ENCODE results near the gene VAMP5.
"Not testable (repeated sequence)": the region's sequence is repeated elsewhere in the genome, so short reads cannot be mapped to it uniquely, and the experiment has no call there.

Gene VAMP5

GRCh38 chr2:85601771-85602475 is 17.7 kb downstream of the VAMP5 start:
- no peak for DNase-seq

- peak; percentile 91 for DNase-seq
Observed at GRCh38 chr2:85602476-85603234, 18.4 kb downstream of the VAMP5 start, which contains the start of gene TMEM150A. Gene TMEM150A (minus strand): TSS chr2:85602698. CDS start chr2:85601948, 750 bp downstream.

DNA sequence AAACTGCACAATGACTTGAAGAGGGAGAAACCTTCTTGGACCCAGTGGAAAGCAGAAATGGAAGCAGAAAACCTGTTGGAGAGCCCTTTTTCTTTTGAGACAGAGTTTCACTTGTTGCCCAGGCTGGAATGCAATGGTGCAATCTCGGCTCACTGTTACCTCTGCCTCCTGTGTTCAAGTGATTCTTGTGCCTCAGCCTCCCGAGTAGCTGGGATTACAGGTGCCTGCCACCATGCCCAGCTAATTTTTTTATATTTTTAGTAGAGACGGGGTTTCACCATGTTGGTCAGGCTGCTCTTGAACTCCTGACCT is 19.9 kb downstream of the VAMP5 start:
- not testable (repeated sequence) for DNase-seq

DNA sequence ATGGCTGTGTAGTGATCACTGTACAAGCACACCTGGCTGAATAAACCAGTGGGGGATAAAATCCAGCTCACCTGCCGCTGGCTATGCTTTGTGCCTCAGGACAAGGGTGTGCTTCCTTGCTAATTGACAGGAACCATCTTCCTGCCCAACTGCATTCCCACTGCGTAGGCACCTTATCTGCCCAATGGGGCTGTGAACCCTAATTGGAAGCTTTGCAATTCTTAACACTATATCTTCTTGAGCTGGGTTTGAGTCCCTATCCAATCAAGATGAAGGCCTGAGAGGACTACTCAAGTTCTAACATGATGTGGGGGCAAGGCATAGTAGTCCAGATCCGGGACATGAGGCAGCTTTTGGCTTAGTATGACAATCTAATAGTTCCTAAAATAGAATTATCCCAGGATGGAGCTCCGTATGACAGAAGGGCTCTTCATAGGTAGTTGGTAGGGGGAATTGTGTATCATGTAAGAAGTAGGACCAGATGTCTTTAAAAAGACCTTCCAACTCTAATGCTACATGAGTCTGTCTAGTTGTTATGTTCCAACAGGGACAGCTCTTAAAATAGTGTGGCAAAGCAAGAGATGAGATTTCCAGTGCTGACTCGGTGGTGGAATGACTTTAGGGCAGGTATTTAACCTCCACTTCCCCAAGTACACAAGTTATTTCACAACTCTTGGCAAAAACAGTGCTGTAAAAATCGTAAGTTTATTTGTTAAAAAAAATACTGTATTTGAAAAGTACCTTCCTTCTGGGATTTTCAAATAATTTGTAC is 20.5 kb downstream of the VAMP5 start:
- DNase-seq, result no peak

- no peak for DNase-seq
Observed at GRCh38 chr2:85605406-85606115, 21.3 kb downstream of the VAMP5 start.

- no peak for DNase-seq
Observed at GRCh38 chr2:85606116-85606455, 21.9 kb downstream of the VAMP5 start.

- DNase-seq, result no peak
Observed at GRCh38 chr2:85607268-85608215, 23.3 kb downstream of the VAMP5 start.

DNA sequence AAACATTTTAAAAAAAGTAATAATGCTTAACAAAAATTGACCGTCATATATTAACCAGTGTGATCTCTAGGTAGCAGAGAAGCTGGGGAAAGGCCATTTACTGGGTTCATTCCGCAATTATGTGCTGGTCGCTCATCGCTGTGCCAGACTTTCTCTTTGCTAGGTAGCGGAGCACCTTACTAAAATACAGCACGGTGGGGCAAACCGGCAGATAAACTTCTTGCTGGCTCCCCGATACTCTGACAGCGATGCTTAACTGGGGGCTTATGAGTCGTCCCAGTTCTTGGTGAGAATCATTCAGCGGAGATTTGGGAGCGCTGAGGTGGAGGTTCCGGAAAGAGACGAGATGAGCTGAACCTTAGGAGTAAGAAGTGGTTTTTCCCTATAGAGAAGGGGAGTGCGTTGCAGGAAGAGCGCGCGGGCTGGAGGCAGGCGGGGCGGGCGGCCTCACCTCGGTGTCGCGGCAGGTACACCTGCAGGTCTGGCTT is 27.0 kb downstream of the VAMP5 start:
- DNase-seq, result no peak

DNA sequence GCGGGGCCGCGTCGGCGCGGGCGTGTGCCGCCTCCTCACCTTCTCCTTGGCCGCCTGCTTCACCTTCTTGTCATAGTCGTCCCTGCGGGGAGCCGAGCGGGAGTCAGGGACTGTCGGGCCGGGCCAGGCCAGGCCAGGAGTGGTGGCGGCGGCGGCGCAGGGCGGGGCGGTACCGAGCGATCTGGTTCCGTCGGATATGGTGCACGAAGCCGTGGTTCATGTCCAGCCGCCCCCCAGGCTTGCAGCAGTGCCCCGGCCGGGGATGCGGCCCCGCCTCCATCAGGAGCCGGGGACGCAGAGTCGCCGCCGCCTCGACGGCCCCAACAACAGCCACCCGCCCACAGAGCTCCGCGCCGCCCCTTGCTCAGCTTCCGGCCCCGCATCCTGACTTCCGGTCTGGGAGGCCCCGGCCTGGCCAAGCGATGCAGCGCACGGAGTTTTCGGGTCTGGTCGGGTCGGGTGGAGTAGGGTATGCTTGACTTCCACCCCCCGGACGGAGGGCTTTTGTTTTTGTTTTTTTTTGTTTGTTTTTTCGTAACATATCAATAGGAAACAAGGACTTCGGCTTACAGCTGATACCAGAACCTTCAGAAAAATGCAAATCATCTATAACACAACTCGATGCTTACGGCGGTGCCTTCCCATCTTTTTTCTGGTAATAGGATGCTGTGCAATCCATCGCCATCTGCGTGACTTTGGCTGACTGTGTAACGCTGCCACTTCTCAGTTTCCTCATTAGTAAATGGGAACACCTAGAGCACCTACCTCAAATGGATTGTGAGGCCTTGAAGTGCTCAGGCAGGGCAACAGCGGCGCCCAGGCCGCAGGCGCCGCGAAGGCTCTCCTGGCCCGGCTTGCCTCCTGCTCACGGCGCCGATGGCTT is 27.7 kb downstream of the VAMP5 start, which contains the start of gene C2orf68:
Gene C2orf68 (minus strand): TSS at position 362 of the 883 bp plus-strand sequence. CDS start 82 bp downstream, at position 280.
- DNase-seq, result peak; percentile 86

- DNase-seq, result no peak
Observed at GRCh38 chr2:85613717-85614515, 29.7 kb downstream of the VAMP5 start.

DNA sequence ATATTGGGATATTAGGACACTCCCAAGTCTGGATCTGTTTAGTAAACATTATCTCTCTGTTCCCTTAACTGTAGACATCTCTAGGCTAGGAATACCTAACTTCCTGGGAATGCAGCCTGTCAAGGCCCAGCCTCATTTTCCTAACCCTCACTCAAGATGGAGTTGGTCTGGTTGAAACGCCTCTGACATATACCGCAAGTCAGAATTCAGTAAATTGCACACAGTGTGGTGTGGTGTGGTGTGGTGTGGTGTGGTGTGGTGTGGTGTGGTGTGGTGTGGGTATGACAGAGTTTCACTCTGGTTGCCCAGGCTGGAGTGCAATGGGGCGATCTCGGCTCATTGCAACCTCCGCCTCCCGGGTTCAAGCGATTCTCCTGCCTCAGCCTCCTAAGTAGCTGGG is 30.5 kb downstream of the VAMP5 start:
- not testable (repeated sequence) for DNase-seq

- DNase-seq, result no peak
Observed at GRCh38 chr2:85615413-85615728, 31.1 kb downstream of the VAMP5 start.

DNA sequence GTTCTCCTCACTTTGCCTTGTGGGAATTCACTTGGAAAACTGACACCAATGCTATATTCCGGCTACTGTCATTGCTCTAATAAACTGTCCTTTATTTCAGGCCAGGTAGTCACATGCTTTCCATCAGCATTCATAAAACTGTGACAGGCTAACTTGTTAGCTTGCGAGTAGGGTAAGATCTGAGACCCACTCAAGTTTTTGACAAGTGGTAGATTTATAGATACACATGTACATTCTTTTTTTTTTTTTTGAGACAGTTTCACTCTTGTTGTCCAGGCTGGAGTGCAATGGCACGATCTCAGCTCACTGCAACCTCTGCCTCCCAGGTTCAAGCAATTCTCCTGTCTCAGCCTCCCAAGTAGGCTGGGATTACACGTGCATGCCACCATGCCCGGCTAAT is 33.5 kb downstream of the VAMP5 start:
- DNase-seq, result not testable (repeated sequence)

GRCh38 chr2:85619617-85620016 is 35.4 kb downstream of the VAMP5 start:
- DNase-seq, result no peak

- DNase-seq, result no peak
Observed at GRCh38 chr2:85621338-85621737, 37.1 kb downstream of the VAMP5 start.

GRCh38 chr2:85623991-85624390 is 39.8 kb downstream of the VAMP5 start:
- DNase-seq, result no peak

DNA sequence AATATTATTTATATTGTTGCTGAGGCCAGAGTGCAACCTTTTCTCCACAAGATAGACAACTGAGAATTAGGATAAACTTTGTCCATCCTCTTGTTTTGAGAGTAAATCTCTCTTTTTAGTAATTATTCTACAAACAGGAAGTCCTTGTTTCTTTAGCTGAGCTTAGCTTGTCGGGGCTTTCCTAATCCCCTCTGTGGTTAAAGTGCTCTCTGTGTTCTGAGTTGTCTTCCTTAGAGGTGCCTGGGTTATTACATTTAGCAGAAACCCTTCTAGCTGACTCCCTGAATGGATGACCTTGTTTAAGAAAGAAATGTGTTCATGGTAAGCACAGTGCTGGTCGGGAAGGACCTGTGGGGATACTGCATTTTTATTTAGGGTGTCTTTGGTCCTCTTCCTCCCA is 44.4 kb downstream of the VAMP5 start:
- DNase-seq, result no peak

DNA sequence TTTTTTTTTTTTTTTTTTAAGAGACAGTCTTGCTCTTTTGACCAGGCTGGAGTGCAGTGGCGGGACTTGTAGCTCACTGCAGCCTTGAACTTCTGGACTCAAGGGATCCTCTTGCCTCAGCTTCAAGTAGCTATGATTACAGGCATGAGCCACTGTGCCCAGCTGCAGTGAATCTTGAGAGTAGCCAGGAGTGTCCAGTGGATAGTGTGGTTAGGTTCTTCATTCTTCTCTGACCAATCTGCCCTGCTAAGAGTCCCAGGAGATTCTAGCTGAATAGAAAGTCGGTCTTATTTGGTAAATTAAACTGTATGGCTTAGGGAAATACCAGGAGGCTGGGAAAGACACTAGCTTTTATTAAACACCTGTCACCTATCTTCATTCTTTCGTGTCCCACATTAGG is 47.1 kb downstream of the VAMP5 start:
- DNase-seq, result no peak

GRCh38 chr2:85635011-85635410 is 50.8 kb downstream of the VAMP5 start:
- DNase-seq, result no peak

- DNase-seq, result no peak
Observed at GRCh38 chr2:85635636-85636035, 51.4 kb downstream of the VAMP5 start.
